Stimulated activated CD4-positive, alpha-beta T cell treated with anti-CD3 and anti-CD28 coated beads, TNF-alpha, amount 100 ng/mL, for 4 hours (primary cell): Measurements from ENCODE around the gene HECA.
"Not testable (repeated sequence)": the region's sequence is repeated elsewhere in the genome, so short reads cannot be mapped to it uniquely, and the experiment has no call there.

Experiments
- DNase-seq, 3 experiments: peaks; one replicate each; pipeline ENCODE4 v3.0.0-alpha.2; 2020; ENCODE audit warnings: low read depth in 3 of 3

Gene HECA, protein sequence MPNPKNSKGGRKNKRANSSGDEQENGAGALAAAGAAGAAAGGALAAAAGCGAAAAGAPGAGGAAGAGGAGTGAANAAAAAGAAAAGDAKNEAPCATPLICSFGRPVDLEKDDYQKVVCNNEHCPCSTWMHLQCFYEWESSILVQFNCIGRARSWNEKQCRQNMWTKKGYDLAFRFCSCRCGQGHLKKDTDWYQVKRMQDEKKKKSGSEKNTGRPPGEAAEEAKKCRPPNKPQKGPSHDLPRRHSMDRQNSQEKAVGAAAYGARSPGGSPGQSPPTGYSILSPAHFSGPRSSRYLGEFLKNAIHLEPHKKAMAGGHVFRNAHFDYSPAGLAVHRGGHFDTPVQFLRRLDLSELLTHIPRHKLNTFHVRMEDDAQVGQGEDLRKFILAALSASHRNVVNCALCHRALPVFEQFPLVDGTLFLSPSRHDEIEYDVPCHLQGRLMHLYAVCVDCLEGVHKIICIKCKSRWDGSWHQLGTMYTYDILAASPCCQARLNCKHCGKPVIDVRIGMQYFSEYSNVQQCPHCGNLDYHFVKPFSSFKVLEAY

DNA sequence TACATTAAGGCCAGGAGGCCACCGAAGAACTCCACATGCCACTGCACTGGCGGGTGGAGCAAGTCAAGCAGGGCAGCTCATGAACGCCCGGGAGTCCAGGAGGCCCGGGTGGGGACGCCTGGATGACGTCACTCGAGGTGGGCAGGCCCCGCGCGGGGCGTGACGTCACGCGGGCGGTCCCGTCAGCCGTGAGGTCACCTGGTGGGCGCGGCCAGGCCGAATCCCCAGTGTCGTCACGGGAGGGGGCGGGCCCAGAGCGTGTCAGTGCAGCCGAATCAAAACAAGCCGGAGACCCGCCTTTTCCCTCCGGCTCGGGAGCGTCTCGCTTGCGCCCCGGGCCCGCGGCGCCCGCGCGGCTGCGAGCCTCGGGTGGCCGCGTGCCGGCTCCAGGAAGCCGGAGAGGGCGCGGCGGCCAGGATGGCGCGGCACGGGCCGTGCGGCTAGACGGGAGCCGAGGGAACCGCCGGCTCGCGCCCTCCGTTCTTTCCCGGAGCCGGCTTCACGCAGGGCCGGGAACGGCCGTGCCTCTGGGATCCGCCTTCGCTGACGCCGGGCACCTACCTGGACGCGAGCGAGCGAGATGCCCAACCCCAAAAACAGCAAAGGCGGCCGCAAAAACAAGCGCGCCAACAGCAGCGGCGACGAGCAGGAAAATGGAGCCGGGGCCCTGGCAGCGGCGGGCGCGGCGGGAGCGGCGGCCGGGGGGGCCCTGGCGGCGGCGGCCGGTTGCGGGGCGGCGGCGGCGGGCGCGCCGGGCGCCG, at the start of gene HECA:
TSS of gene HECA (plus strand) at position 264 of the 761 bp plus-strand sequence. CDS start at position 581, 317 bp downstream.
- DNase-seq = peak; percentile 99

DNA sequence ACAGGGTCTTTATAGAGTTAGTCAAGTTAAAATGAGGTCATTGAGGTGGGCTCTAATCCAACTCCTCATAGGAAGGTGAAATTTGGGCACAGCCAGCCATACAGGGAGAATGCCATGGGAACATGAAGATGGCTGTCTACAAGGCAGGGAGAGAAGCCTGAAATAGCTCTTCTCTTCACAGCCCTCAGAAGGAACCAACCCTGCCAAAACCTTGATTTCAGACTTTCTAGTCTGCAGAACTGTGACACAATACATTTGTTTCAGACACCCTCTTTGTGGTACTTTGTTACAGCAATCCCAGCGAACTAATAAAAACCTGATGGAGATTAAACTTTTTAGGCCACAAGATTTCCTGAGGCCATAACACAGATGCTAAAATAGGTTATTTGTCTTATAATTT, 43.1 kb upstream of the HECA start:
- no peak for DNase-seq

DNA sequence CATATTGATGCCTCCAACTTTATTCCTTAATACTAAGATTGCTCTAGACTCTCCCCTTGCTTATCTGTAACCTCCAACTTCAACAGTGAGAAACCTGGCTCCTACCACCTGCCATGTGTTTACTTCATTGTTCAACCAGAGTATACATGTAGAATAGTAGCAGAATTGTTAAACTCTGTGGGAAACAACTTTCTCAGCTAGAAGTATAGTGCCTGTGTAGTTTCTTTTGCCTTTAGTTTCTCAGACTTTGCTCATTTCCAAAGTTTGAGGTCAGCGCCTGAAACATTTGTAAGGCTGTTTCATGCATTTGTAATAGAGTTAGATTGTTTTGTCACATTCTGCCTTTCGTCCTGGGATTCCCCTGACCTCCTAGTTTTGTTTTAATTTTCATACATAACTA, 34.9 kb upstream of the HECA start:
- no peak for DNase-seq

DNA sequence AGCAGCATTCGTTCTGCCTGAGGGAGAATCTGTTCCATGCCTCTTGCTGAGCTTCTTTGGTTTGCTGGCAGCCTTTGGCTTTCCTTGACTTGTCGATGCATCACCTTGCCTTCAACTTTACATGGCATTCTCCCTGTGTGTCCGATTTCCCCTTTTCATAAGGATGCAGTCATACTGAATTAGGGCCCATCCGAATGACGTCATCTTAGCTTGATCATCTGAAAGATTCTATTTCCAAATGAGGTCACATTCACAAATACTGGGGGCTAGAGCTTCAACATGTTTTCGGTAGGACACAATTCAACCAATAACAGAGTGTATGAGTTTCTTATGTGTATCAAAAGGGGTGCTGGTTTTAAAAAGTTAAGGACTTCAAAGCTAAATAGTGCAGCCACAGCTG, 27.8 kb upstream of the HECA start:
- DNase-seq = no peak

DNA sequence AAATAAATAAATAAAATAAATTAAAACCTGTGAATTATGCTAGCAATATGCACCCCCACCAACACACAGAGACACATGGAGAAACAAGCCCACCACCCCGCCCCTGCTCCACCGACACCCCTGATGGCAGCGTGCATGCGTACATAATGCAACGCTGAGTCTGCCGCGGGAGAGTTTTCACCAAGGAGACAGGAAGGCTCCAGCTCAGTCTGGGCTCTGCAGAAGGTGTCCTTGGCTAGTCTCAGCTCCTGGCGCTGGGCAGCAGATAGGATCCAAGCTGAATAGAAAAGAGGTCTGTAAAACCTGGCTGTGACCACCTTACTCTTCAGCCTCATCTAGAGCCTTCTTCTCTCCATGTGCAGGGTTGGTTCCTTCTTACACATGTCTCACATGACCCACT, 26.5 kb upstream of the HECA start:
- DNase-seq = no peak

DNA sequence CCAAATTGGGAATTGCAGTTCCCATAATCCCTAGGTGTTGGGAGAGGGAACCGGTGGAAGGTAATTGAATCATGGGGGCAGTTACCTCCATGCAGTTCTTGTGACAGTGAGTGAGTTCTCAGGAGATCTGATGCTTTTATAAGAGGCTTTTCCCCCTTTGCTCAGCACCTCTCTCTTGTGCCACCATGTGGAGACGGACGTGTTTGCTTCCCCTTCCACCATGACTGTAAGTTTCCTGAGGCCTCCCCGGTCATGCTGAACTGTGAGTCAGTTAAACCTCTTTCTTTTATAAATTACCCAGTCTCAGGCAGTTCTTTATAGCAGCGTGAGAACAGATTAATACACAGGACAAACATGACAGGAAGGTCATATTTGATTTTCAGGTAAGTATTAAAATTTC, 25.3 kb upstream of the HECA start:
- no peak for DNase-seq

DNA sequence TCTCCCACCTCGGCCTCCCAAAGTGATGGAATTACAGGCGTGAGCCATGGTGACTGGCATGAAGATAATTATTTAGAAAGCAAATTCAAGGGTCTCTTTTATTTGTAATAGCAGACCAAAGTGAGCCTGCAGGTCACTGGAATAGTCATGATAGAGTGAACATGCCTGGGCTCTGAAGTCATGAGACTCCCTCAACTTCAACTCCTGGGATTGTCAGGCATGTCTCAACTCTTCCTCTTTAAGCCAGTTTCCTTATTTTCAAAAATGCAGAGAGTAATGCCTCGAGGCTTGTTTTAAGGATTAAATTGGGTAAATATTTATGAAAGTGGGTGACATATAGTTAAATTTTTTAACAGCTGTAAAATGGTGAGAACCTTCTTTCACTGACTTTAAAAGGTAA, 22.7 kb upstream of the HECA start:
- no peak for DNase-seq

DNA sequence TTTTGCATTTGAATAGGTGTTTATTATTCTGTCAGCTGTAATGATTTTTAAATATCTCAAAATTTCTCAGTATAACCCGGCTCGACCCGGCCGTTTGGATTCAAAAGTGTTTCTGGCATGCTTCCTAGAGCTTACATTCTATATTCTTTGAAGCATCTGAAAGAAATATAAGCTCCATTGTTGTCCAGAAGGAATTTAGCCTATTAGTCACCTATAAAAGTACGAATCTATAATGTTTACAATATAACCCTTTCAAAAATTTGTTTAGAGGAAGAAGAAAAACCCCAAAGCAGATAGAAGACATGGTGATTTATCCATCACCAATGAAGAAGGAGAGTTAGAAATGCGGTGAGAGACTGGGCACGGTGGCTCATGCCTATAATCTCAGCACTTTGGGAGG, 22.3 kb upstream of the HECA start:
- no peak for DNase-seq

DNA sequence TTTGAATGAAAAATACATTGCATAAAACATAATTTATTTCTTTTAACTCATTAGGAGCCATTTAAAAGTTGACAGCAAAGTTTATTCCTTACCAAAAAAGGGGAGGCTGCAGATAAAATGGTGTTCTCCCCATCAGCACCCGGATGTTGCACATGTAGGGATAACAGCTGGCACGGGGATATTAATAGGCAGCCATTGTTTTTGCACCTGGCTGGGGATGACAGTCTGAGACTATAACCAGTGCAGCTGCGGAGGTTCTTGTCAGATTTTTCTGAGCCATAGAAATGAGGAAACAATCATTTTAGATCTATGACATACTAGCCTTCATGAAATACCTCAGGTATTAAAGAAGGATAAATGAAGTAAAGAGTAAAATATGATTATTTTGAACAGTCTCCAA, 20.1 kb upstream of the HECA start:
- DNase-seq = no peak

DNA sequence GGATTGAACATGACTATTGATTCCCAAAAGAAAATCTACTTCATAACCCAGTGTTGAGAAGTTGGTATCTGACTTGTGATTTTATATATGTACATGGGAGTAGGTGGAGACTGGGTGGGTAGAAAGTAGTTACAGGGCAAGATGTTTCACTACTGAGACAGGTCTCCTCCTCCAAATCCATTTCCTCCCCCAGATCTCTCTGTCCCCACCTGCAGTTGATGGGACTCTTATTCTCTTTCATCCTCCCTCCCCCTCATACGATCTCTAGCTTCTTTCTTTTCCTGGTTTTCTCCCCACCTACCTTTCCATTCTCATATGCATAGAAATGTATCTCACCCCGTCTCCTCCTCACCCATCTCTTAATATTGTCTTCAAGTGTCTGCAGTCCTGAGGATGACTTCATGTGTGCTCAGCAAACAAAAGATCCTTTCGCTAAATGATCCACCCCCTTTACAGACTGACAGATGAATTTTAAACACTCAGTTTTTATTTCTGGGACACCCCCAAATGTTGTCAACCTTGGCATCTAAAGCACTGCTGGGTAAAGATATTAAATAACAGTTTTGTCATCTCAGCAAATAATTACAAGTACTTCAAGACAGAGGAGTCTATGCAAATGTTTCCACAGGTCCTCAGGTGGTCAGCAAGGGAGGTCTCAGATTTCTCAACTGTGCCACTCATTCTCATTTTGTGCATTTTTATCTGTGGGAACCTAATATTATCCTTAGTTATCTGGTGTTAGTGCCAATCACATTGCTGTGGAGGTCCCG, 18.7 kb upstream of the HECA start:
- DNase-seq = no peak

DNA sequence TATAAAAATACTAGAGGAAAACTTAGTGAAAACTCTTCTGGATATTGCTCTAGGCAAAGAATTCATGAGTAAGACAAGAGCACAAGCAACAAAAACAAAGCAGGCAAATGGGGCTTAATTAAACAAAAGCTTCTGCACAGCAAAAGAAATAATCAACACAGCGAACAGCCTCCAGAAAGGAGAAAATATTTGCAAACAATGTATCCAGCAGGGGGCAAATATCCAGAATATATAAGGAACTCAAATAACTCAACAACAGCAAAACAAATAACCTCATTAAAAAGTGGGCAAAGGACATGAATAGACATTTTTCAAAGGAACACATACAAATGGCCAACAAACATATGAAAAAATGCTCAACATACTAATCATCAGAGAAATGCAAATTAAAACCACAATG, 17.1 kb upstream of the HECA start:
- no peak for DNase-seq

DNA sequence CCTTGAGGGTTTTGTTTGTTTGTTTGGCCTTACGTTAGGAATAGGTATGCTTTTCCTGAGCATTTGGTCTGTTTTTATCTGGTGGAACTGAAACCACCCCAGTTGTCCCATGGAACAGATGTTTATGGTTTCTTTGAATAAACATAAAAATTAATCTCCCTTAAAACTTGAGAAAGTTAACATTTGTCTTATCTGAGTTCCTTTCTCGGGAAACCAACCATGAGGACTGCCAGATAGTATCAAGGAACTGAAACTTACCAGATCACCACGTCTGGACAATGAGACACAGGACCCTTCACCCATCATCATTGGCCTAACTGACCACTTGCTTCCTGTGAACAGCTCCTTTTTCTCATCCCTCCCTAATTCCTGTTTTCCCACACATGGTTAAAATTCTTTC, 15.3 kb upstream of the HECA start:
- DNase-seq = no peak

DNA sequence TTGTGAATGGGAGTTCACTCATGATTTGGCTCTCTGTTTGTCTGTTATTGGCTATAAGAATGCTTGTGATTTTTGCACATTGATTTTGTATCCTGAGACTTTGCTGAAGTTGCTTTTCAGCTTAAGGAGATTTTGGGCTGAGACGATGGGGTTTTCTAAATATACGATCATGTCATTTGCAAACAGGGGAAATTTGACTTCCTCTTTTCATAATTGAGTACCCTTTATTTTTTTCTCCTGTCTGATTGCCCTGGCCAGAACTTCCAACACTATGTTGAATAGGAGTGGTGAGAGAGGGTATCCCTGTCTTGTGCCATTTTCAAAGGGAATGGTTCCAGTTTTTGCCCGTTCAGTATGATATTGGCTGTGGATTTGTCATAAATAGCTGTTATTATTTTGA, 12.1 kb upstream of the HECA start:
- DNase-seq = not testable (repeated sequence)

DNA sequence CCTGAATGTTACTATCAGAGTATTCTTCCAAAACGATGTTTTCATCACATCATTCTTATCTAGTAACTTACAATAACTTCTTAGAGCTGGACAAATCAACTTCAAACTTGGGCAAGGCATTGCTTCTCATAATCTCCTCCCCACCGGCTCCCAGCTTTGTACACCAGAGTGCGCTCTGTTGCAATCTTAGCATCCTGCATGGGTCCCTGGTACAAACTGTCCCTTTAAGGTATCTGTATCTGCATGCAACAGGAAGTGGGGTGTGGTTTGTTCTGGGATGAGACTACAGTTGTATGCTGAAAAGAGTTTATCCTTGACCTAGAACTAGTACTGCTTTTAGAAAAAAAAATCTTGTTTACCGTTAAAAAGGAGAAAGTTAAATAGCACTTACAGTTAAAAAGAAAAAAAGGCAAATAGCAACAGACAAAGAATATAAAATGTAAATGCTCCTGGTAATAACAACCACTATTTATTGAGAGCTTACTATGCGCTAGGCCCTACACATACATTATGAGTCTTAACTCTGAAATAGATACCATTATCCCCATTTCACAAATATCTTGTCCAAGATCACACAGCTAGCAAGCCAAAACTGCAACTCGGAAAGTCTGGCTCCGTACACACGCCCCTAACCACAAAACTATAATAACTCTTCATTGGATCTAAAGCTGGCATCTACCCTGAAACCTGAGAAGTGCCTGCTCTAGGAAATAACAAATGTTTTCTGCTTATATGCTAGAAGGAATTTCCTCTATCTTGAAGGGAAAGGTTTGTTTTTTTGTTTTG, 9.8 kb upstream of the HECA start:
- peak; percentile 30 to 69 (median 64) for DNase-seq

DNA sequence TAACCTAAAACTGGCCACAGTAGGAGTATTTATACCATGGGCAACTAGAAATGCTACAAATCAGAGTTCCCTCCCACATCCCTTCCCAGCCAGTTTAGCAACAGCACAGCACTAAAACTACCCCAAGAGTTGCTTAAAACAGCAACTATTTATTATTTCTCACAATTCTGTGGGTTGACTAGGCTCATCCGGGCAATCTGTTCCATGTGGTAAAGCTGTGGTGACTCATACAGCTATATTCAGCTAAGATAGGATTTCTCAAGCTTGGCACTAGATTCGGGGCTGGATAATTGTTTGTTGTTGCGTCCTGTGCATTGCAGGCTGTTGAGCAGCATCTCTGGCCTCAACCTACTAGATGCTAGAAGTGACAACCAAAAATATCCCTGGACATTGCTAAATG, 8.6 kb upstream of the HECA start:
- no peak for DNase-seq

DNA sequence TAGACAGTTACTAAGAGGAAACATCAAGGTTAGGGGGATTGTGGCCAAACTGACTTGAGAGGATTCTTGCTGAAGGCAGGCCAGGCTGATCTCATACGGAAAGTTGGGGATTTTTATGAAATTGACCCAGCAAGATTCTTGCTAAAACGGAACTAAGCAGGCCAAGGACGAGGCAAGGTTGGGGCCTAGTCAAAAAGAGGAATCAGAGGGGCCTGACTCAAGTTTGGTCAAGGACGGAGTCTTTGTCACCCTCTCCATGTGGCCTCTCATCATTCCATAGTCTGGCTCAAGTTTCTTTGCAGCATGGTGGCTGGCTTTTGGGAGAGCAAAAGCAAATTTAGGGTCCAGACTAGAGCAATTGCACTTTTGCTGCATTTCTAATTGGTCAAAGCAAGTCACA, 7.9 kb upstream of the HECA start:
- no peak for DNase-seq

DNA sequence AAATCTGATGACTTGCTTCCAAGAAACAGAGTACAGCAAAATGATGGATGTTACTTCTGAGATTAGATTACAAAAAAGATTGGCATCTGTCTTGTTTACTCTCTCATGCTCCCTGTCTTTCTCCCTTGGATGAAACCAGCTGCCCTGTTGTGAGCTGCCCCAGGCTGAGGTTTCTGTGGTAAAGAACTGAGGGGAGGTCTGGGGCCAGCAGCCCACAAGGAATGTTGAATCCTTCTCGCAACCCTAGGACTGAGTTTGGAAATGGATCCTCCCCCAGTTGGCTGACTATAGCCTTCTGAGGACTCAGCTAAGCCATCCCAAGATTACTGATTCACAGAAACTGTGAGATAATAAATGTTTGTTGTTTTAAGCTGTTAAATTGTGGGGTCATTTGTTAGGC, 5.6 kb upstream of the HECA start:
- no peak for DNase-seq

DNA sequence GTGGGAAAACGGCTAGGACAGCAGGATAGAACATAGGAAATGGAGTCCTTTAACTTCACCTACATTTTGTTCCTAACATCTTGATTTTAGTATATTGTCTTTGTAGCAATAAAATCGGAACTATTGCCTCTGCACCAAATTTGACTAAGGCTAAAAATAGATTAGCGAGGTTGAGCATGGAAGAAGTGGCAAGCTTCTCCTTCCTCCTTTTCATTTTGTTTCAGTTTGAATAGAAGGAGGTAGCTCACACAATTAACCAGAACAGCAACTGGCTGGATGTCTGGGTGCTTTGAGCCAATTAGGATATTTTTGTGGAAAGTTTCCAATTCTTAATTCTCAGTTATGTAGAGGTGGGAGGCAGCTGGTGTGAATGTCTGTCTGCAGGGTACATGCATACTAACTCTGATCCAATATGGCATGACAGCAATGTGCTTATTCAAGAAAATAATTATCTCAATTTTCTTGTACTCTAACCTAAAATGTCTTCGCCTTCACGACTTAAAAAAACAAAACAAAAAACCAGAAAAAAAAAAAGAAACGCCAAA, 3.1 kb upstream of the HECA start:
- no peak for DNase-seq

DNA sequence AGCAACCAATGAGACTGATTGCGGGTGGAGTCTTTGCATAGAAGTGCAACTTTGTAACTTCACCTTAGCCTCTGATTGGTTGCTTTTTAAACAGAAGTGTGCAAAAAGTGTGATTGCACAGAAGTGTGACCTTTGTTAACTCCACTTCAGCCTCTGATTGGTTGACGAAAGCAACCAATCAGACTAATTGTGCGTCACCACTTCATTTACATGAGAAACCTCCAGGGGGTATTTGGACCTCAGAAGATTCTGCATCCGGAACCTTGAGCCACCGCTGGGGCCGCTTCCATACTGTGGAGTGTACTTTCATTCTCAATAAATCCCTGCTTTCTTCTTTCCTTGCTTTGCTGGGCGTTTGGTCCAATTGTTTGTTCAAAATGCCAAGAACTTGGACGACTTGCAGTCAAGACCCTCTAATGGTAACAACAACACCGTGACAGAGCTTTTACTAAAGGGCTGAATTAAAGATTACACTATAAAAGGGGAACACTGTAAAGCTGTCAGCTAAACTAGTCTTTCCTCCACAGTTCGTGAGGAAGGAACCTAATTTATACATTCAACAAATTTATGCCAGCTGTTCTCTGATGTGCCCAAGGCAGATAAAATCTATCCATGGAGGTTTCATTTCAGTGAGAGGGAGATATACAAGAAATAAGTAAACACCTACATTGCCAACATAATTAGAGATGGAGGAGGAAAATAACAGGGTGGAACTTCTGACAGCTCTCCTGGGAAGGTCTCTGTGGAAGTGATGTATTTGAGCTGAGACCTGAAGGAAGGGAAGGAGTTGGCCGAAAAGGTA, 1.4 kb upstream of the HECA start:
- no peak for DNase-seq

DNA sequence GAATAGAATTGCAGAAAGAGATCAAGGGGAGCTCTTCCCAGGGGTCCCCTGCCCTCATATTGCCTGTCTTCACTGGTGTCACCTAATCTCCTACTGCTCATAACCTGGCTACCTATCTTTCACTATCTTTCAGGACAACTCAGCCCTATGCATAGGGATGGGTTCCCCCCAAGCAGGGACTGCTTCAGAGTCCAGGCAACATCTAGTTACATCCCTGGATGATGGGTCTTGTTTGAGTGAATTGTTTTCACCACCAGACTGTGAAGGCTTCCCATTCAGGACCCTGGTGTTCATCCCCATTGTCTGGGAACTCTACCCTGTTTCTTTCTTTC, 850 bp upstream of the HECA start:
- DNase-seq = no peak
